Endothelial cell of umbilical vein (primary cell): Measurements from ENCODE around the gene TMEM132A. TPM values are rescaled to one million over a fixed set of nuclear protein-coding genes. Genes with fewer than 3 reads are reported as not detected.

ENCODE experiments used
- BruUV-seq: library from RNA; stranded (reverse); fragments of 400-500 nt; replicated peaks from 2 replicates; lab custom pipeline; 2021; lab: Mats Ljungman, UMichigan
- CTCF ChIA-PET: fragments of 300-600, 350-600 bp; sonication (Branson Sonifier 250); formaldehyde crosslinking; loops from one replicate; lab custom pipeline; 2021; ENCODE audit warnings: antibody characterized with exemption, inconsistent platforms; lab: Charles Lee
- POLR2A ChIA-PET: fragments of 300-600, 350-600 bp; sonication (Branson Sonifier 250); formaldehyde crosslinking; loops from one replicate; lab custom pipeline; 2021; ENCODE audit warnings: antibody characterized with exemption, inconsistent platforms; lab: Charles Lee
- DNase-seq: peaks from one replicate; pipeline ENCODE4 v3.0.0-alpha.2; 2011; ENCODE audit warnings: low read depth, low spot score
- FAIRE-seq: peaks from 2 replicates; lab custom pipeline; 2011; peaks lifted over from hg19 to GRCh38; lab: Jason Lieb, UNC
- H2AFZ ChIP-seq: 2 replicates; pipeline ENCODE4 v1.6.0; 2012; ENCODE audit warnings: low read depth, low read length, control low read depth, inconsistent platforms
- H3K27ac ChIP-seq: 2 replicates; pipeline ENCODE4 v1.5.1; 2011; ENCODE audit warnings: low read depth, mild to moderate bottlenecking, control low read depth, low read length, moderate library complexity; ENCODE audit not compliant: insufficient read depth
- H3K27me3 ChIP-seq, 2 experiments: 2 replicates each; pipeline versions ENCODE4 v1.6.0 to v1.6.1; 2011; ENCODE audit warnings: low read length in 2 of 2, mixed read lengths in 1 of 2; ENCODE audit not compliant: control insufficient read depth in 2 of 2, insufficient read depth in 2 of 2
- H3K36me3 ChIP-seq, 2 experiments: 2 replicates in 1 of 2; 3 replicates in 1 of 2; pipeline ENCODE4 v1.5.1; 2011; ENCODE audit warnings: low read length in 2 of 2, mild to moderate bottlenecking in 1 of 2, moderate library complexity in 1 of 2; ENCODE audit not compliant: control insufficient read depth in 2 of 2, insufficient read depth in 2 of 2; ENCODE audit errors: extremely low read depth in 1 of 2
- H3K4me1 ChIP-seq: 3 replicates; pipeline ENCODE4 v1.5.1; 2011; ENCODE audit warnings: mild to moderate bottlenecking, low read length; ENCODE audit not compliant: control insufficient read depth, insufficient read depth; ENCODE audit errors: extremely low read depth
- H3K4me2 ChIP-seq: 2 replicates; pipeline ENCODE4 v1.6.1; 2011; ENCODE audit warnings: low read length, control low read depth, mixed read lengths; ENCODE audit not compliant: insufficient read depth
- H3K4me3 ChIP-seq, 3 experiments: fragments of 200-600 bp in 1 of 3; sonication (generic), shearing (Covaris generic) in 1 of 3; replicated peaks in 1 of 3; 2 replicates each; pipeline ENCODE4 v1.5.1; 2011 to 2016; ENCODE audit warnings: control low read depth in 3 of 3, low read length in 3 of 3, mild to moderate bottlenecking in 2 of 3, inconsistent platforms in 1 of 3, low read depth in 1 of 3, moderate library complexity in 1 of 3; ENCODE audit not compliant: insufficient read depth in 1 of 3
- H3K79me2 ChIP-seq: 2 replicates; pipeline ENCODE4 v1.6.0; 2012; ENCODE audit warnings: low read length, inconsistent platforms; ENCODE audit not compliant: control insufficient read depth, insufficient read depth
- H3K9ac ChIP-seq: replicated peaks from 2 replicates; pipeline ENCODE3; 2011; ENCODE audit warnings: low read length, control low read depth; ENCODE audit not compliant: insufficient read depth; ENCODE audit errors: extremely low read depth
- H3K9me1 ChIP-seq: replicated peaks from 3 replicates; pipeline ENCODE4 v1.6.0; 2011; ENCODE audit warnings: mild to moderate bottlenecking, low read length; ENCODE audit not compliant: control insufficient read depth, insufficient read depth; ENCODE audit errors: extremely low read depth
- H3K9me3 ChIP-seq: replicated peaks from 2 replicates; pipeline ENCODE4 v1.5.1; 2012; ENCODE audit warnings: low read length, inconsistent platforms; ENCODE audit not compliant: control insufficient read depth, insufficient read depth
- H4K20me1 ChIP-seq: replicated peaks from 2 replicates; pipeline ENCODE3; 2011; ENCODE audit warnings: mild to moderate bottlenecking, low read length; ENCODE audit not compliant: control insufficient read depth, insufficient read depth; ENCODE audit errors: extremely low read depth
- EZH2 ChIP-seq: IDR thresholded peaks from 2 replicates; pipeline ENCODE4 v1.6.1; 2012; ENCODE audit warnings: borderline replicate concordance, low read depth, mild to moderate bottlenecking, moderate library complexity, low read length, inconsistent platforms; ENCODE audit not compliant: severe bottlenecking
- FOS ChIP-seq: IDR thresholded peaks from 2 replicates; pipeline ENCODE4 v1.6.1; 2011; ENCODE audit warnings: mild to moderate bottlenecking, low read length, moderate library complexity, borderline replicate concordance; ENCODE audit not compliant: insufficient read depth
- GATA2 ChIP-seq: IDR thresholded peaks from 2 replicates; pipeline ENCODE4 v1.7.0; 2011; ENCODE audit warnings: low read depth, mild to moderate bottlenecking, moderate library complexity, mixed read lengths, low read length; ENCODE audit not compliant: insufficient read length, insufficient read depth
- JUN ChIP-seq: IDR thresholded peaks from 2 replicates; pipeline ENCODE4 v1.6.1; 2011; ENCODE audit warnings: borderline replicate concordance, low read depth; ENCODE audit not compliant: insufficient read length, insufficient read depth
- MYC ChIP-seq: IDR thresholded peaks from one replicate; pipeline ENCODE4 v1.6.1; 2011; ENCODE audit warnings: mild to moderate bottlenecking, low read depth, low read length
- POLR2A ChIP-seq: IDR thresholded peaks from 2 replicates; pipeline ENCODE4 v1.6.1; 2012; ENCODE audit warnings: low read depth, mild to moderate bottlenecking, control low read depth, low read length
- POLR2AphosphoS5 ChIP-seq: IDR thresholded peaks from 2 replicates; pipeline ENCODE4 v1.6.1; 2012; ENCODE audit warnings: low read depth, mild to moderate bottlenecking, control low read depth, low read length, moderate library complexity; ENCODE audit not compliant: insufficient read depth
- dilution Hi-C: fragments of 300-500 bp; cut with MboI; formaldehyde crosslinking; loops from one replicate; pipeline ENCODE4 v1.15.0; 2019; ENCODE audit warnings: low sequenced_read_pairs; ENCODE audit not compliant: extremely low pct_ligation_motif_present
- intact Hi-C: fragments of 100-400 bp; cut with micrococcal nuclease; formaldehyde crosslinking; loops from one replicate; pipeline ENCODE4 v1.10.0; 2022
- polyA plus RNA-seq, 4 experiments: library from polyadenylated mRNA; depleted of rRNA in 3 of 4; stranded (reverse) in 3 of 4; unstranded in 1 of 4; fragments of >200 nt; gene quantifications; 2 replicates each; pipeline versions ENCODE4 v1.2.1 to v1.2.3, GENCODE V29; 2011 to 2012; ENCODE audit warnings: missing spikeins in 1 of 4
- total RNA-seq: library from RNA; stranded (reverse); gene quantifications from 2 replicates; pipeline ENCODE4 v1.2.3, GENCODE V29; 2021
- TF ChIP-seq, protein P1 (sequence below), 2 donors: IDR thresholded peaks; 1 replicate in 1 of 2; 2 replicates in 1 of 2; pipeline ENCODE4 v1.5.1; 2011; ENCODE audit warnings: low read length in 2 of 2, mild to moderate bottlenecking in 2 of 2, moderate library complexity in 2 of 2, control low read depth in 1 of 2, inconsistent platforms in 1 of 2, low read depth in 1 of 2; ENCODE audit not compliant: insufficient read depth in 1 of 2; ENCODE audit errors: extremely low read depth in 1 of 2
- TF ChIP-seq, protein P2 (sequence below): IDR thresholded peaks from 2 replicates; pipeline ENCODE4 v1.6.1; 2011; ENCODE audit not compliant: insufficient read depth, insufficient read length

The TMEM132A gene
- total and polyA plus RNA-seq, 2 donors (not counting 3 experiments of a cell fraction or from before 2014, with no cell fraction given): 74.3 to 106 TPM

DNA sequence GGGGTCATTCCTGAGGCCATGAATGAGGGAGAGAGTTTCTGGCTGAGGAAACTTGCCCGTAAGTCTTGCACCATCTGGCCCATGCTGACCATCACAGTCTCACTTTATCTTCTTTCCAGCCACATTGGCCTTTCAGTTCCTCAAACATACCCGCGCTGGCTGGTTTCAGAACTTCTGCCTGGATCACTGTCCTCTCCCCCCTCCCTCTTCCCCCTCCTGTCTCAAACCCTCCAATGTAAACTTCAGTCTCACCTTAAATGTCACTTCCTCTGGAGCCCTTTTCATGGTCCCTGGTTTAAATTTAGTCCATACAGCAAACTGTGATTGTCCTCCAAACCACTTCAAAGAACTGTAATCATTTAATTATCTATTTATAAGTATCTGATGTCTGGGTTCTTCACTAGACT lies 14.0 kb upstream of the TMEM132A start:
- Histone ChIP-seq H3K79me2 (peaks cover 19% of the 10 kb centered on the region), H3K4me1 (peaks cover 26% of the 10 kb centered on the region), H2AFZ (no peak overlapping the region), H3K36me3 (no peaks in the 10 kb centered on the region), H3K9ac (no peak overlapping the region), H3K4me3 (no peak overlapping the region), H3K27me3 (peaks cover 0 to 6% of the 10 kb centered on the region in 2 experiments), H3K9me3 (no peaks in the 10 kb centered on the region), H3K4me2 (no peak overlapping the region), H3K9me1 (no peaks in the 10 kb centered on the region), H3K27ac (no peak overlapping the region), H4K20me1 (no peaks in the 10 kb centered on the region)
- intact Hi-C loops (loop anchor here (10.0 kb wide), 1 partner anchor 225 kb away; no protein-coding TSS in a partner anchor), dilution Hi-C loops (no loop called here)
- ChIA-PET CTCF (interaction anchor here (1.5 kb wide), 2 partner anchors 11 to 79 kb away, joined by 4 to 6 read pairs; no protein-coding TSS in a partner anchor), POLR2A (no interaction called here)
- no peak for FAIRE-seq
- no TSS peak for BruUV-seq
- TF ChIP-seq FOS (no peak), EZH2 (no peak), MYC (no peak), POLR2AphosphoS5 (no peak), POLR2A (no peak), JUN (no peak), GATA2 (no peak)
- TF ChIP-seq, protein P1, sequence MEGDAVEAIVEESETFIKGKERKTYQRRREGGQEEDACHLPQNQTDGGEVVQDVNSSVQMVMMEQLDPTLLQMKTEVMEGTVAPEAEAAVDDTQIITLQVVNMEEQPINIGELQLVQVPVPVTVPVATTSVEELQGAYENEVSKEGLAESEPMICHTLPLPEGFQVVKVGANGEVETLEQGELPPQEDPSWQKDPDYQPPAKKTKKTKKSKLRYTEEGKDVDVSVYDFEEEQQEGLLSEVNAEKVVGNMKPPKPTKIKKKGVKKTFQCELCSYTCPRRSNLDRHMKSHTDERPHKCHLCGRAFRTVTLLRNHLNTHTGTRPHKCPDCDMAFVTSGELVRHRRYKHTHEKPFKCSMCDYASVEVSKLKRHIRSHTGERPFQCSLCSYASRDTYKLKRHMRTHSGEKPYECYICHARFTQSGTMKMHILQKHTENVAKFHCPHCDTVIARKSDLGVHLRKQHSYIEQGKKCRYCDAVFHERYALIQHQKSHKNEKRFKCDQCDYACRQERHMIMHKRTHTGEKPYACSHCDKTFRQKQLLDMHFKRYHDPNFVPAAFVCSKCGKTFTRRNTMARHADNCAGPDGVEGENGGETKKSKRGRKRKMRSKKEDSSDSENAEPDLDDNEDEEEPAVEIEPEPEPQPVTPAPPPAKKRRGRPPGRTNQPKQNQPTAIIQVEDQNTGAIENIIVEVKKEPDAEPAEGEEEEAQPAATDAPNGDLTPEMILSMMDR (IDR thresholded peaks at IDR 0.05; ENCODE audit: extremely low read depth in 1 of 2, insufficient read depth in 1 of 2, low read depth in 1 of 2, low read length in 2 of 2): no peak
- TF ChIP-seq, protein P2, sequence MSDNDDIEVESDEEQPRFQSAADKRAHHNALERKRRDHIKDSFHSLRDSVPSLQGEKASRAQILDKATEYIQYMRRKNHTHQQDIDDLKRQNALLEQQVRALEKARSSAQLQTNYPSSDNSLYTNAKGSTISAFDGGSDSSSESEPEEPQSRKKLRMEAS: no peak
- no peak for DNase-seq
